HAP-1 (cell line): ENCODE measurements around the gene DST.

ENCODE experiments used
- DNase-seq, 2 experiments: peaks; one replicate each; pipeline ENCODE4 v3.0.0-alpha.2; 2016 to 2020; ENCODE audit warnings: low spot score in 2 of 2
- H3K27me3 ChIP-seq: fragments of 250-450 bp; sonication (Bioruptor Pico); 2 replicates; pipeline ENCODE4 v1.5.1; 2020; ENCODE audit warnings: low read depth, mild to moderate bottlenecking, moderate library complexity
- H3K36me3 ChIP-seq: fragments of 250-450 bp; sonication (Bioruptor Pico); replicated peaks from 2 replicates; pipeline ENCODE4 v1.5.1; 2020; ENCODE audit warnings: mild to moderate bottlenecking
- H3K4me1 ChIP-seq: fragments of 250-450 bp; sonication (Bioruptor Pico); 2 replicates; pipeline ENCODE4 v1.5.1; 2020; ENCODE audit warnings: mild to moderate bottlenecking
- H3K4me3 ChIP-seq: fragments of 250-450 bp; sonication (Bioruptor Pico); 2 replicates; pipeline ENCODE4 v1.5.1; 2020; ENCODE audit warnings: mild to moderate bottlenecking, moderate library complexity
- H3K9me3 ChIP-seq: fragments of 250-450 bp; sonication (Bioruptor Pico); 2 replicates; pipeline ENCODE4 v1.5.1; 2020; ENCODE audit warnings: mild to moderate bottlenecking, moderate library complexity
- in situ Hi-C: fragments of 300-500 bp; cut with MboI; formaldehyde crosslinking; loops from 3 replicates; pipeline ENCODE4 v1.14.3; 2020; ENCODE audit warnings: low sequenced_read_pairs, inconsistent platforms, mixed read lengths

DST gene

GRCh38 chr6:56459030-56459805 is 183.5 kb downstream of the DST start:
- Histone ChIP-seq H3K9me3 (no peaks in the 10 kb centered on the region), H3K27me3 (no peaks in the 10 kb centered on the region), H3K4me3 (no peak overlapping the region), H3K36me3 (peaks cover 26% of the 10 kb centered on the region), H3K4me1 (no peaks in the 10 kb centered on the region)
- in situ Hi-C loops: no loop called here
- DNase-seq: no peak

- no peaks in the 10 kb centered on the region for H3K27me3 ChIP-seq
- H3K36me3 ChIP-seq: peaks cover 23% of the 10 kb centered on the region
- no peaks in the 10 kb centered on the region for H3K4me1 ChIP-seq
- no peak for DNase-seq
- H3K9me3 ChIP-seq: no peaks in the 10 kb centered on the region
- in situ Hi-C loops: no loop called here
- H3K4me3 ChIP-seq: no peak overlapping the region
Observed at GRCh38 chr6:56458324-56458884, 184.3 kb downstream of the DST start.

- DNase-seq: no peak
- no peaks in the 10 kb centered on the region for H3K9me3 ChIP-seq
- no peaks in the 10 kb centered on the region for H3K4me1 ChIP-seq
- no peak overlapping the region for H3K4me3 ChIP-seq
- H3K27me3 ChIP-seq: no peaks in the 10 kb centered on the region
- peaks cover 17% of the 10 kb centered on the region for H3K36me3 ChIP-seq
- in situ Hi-C loops: no loop called here
Observed at GRCh38 chr6:56456785-56457184, 185.9 kb downstream of the DST start.

GRCh38 chr6:56450882-56451739 is 191.6 kb downstream of the DST start:
- Histone ChIP-seq H3K27me3 (no peaks in the 10 kb centered on the region), H3K9me3 (no peaks in the 10 kb centered on the region; the same call in 1 of the 2 replicates), H3K4me3 (no peak overlapping the region), H3K4me1 (no peaks in the 10 kb centered on the region), H3K36me3 (no peaks in the 10 kb centered on the region; the same call in 1 of the 2 replicates)
- in situ Hi-C loops: no loop called here
- DNase-seq: no peak

GRCh38 chr6:56450376-56450775 is 192.3 kb downstream of the DST start:
- H3K4me3 ChIP-seq: no peak overlapping the region
- H3K9me3 ChIP-seq: no peaks in the 10 kb centered on the region; the same call in 1 of the 2 replicates
- H3K4me1 ChIP-seq: no peaks in the 10 kb centered on the region
- DNase-seq: no peak
- H3K27me3 ChIP-seq: no peaks in the 10 kb centered on the region
- no peaks in the 10 kb centered on the region; the same call in 1 of the 2 replicates for H3K36me3 ChIP-seq
- in situ Hi-C loops: no loop called here

- in situ Hi-C loops: no loop called here
- no peak for DNase-seq
- no peaks in the 10 kb centered on the region for H3K27me3 ChIP-seq
Observed at GRCh38 chr6:56448046-56448445, 194.6 kb downstream of the DST start.

GRCh38 chr6:56445818-56446217 is 196.9 kb downstream of the DST start:
- no peaks in the 10 kb centered on the region; the same call in 1 of the 2 replicates for H3K9me3 ChIP-seq
- in situ Hi-C loops: no loop called here
- DNase-seq: no peak
- H3K4me3 ChIP-seq: no peak overlapping the region
- H3K27me3 ChIP-seq: no peaks in the 10 kb centered on the region
- H3K36me3 ChIP-seq: no peaks in the 10 kb centered on the region; the same call in 1 of the 2 replicates
- H3K4me1 ChIP-seq: no peaks in the 10 kb centered on the region

More at GRCh38 chr6:56448046-56448445, 194.6 kb downstream of the DST start:
- no peaks in the 10 kb centered on the region; the same call in 1 of the 2 replicates for H3K36me3 ChIP-seq
- H3K9me3 ChIP-seq: no peaks in the 10 kb centered on the region; the same call in 1 of the 2 replicates
- H3K4me3 ChIP-seq: no peak overlapping the region
- no peaks in the 10 kb centered on the region for H3K4me1 ChIP-seq

GRCh38 chr6:56444855-56445254 is 197.8 kb downstream of the DST start:
- H3K9me3 ChIP-seq: no peaks in the 10 kb centered on the region; the same call in 1 of the 2 replicates
- no peaks in the 10 kb centered on the region for H3K4me1 ChIP-seq
- no peak overlapping the region for H3K4me3 ChIP-seq
- DNase-seq: no peak
- no peaks in the 10 kb centered on the region; the same call in 1 of the 2 replicates for H3K36me3 ChIP-seq
- in situ Hi-C loops: no loop called here
- H3K27me3 ChIP-seq: no peaks in the 10 kb centered on the region

- H3K4me1 ChIP-seq: no peaks in the 10 kb centered on the region
- no peak overlapping the region for H3K4me3 ChIP-seq
- no peaks in the 10 kb centered on the region for H3K9me3 ChIP-seq
- H3K27me3 ChIP-seq: no peaks in the 10 kb centered on the region
- no peaks in the 10 kb centered on the region; the same call in 1 of the 2 replicates for H3K36me3 ChIP-seq
- DNase-seq: no peak
- in situ Hi-C loops: no loop called here
Observed at GRCh38 chr6:56440551-56440981, 202.1 kb downstream of the DST start.

- H3K27me3 ChIP-seq: no peaks in the 10 kb centered on the region
- in situ Hi-C loops: no loop called here
- H3K4me3 ChIP-seq: no peak overlapping the region
- H3K4me1 ChIP-seq: no peaks in the 10 kb centered on the region
- H3K36me3 ChIP-seq: no peaks in the 10 kb centered on the region; the same call in 1 of the 2 replicates
- no peak for DNase-seq
- H3K9me3 ChIP-seq: no peaks in the 10 kb centered on the region
Observed at GRCh38 chr6:56437171-56437900, 205.4 kb downstream of the DST start.

GRCh38 chr6:56435754-56436153 is 206.9 kb downstream of the DST start:
- Histone ChIP-seq H3K9me3 (no peaks in the 10 kb centered on the region), H3K36me3 (no peaks in the 10 kb centered on the region), H3K4me1 (no peaks in the 10 kb centered on the region), H3K4me3 (no peak overlapping the region), H3K27me3 (no peaks in the 10 kb centered on the region)
- no peak for DNase-seq
- in situ Hi-C loops: no loop called here

GRCh38 chr6:56435326-56435725 is 207.4 kb downstream of the DST start:
- in situ Hi-C loops: no loop called here

GRCh38 chr6:56434606-56435005 is 208.1 kb downstream of the DST start:
- H3K36me3 ChIP-seq: no peaks in the 10 kb centered on the region
- no peak for DNase-seq
- no peaks in the 10 kb centered on the region for H3K27me3 ChIP-seq
- no peaks in the 10 kb centered on the region for H3K4me1 ChIP-seq
- in situ Hi-C loops: no loop called here
- H3K9me3 ChIP-seq: no peaks in the 10 kb centered on the region
- H3K4me3 ChIP-seq: no peak overlapping the region

More at GRCh38 chr6:56435326-56435725, 207.4 kb downstream of the DST start:
- Histone ChIP-seq H3K4me1 (no peaks in the 10 kb centered on the region), H3K9me3 (no peaks in the 10 kb centered on the region), H3K4me3 (no peak overlapping the region), H3K27me3 (no peaks in the 10 kb centered on the region), H3K36me3 (no peaks in the 10 kb centered on the region)
- no peak for DNase-seq
